ENCODE data around the gene LYPD5. TPM values are rescaled to one million over a fixed set of nuclear protein-coding genes. Genes with fewer than 3 reads are reported as not detected.

Gene LYPD5
- total RNA-seq = 0.19 and 2.8 TPM in 2 replicates

GRCh38 chr19:43802216-43802951 is at the start of gene LYPD5:
Gene LYPD5 (minus strand): TSS chr19:43802447. CDS start chr19:43802380, 67 bp downstream.

GRCh38 chr19:43826787-43827754 is 24.8 kb upstream of the LYPD5 start, which contains the start of gene ZNF283:
Gene ZNF283 (plus strand): TSS chr19:43827321. CDS start chr19:43833505, 6,184 bp downstream.

GRCh38 chr19:43780706-43781525 is 21.3 kb downstream of the LYPD5 start, which contains the start of gene KCNN4:
Gene KCNN4 (minus strand): TSS chr19:43780973. CDS start chr19:43780861, 112 bp downstream.

GRCh38 chr19:43754503-43755255 is 47.6 kb downstream of the LYPD5 start, which contains the start of gene SMG9:
Gene SMG9 (minus strand): TSS chr19:43754962. CDS start chr19:43750741, 4,221 bp downstream.

Other genes starting within 250 kb of the LYPD5 start
- 13.0 and 19.4 TPM in 2 replicates for gene XRCC1, start 226.9 kb downstream of the LYPD5 start, total RNA-seq
- gene PINLYP, start 226.6 kb downstream of the LYPD5 start, total RNA-seq = 2.0 and 2.5 TPM in 2 replicates
- gene IRGQ, start 206.3 kb downstream of the LYPD5 start, total RNA-seq = 14.9 and 19.9 TPM in 2 replicates
- gene ZNF576, start 205.9 kb downstream of the LYPD5 start, total RNA-seq = 9.6 and 14.6 TPM in 2 replicates
- gene SRRM5, start 190.4 kb downstream of the LYPD5 start, total RNA-seq = not detected in 2 replicates
- 28.2 and 35.0 TPM in 2 replicates for gene ZNF428, start 182.8 kb downstream of the LYPD5 start, total RNA-seq
- 4.2 and 6.8 TPM in 2 replicates for gene CADM4, start 162.6 kb downstream of the LYPD5 start, total RNA-seq
- gene PLAUR, start 132.3 kb downstream of the LYPD5 start, total RNA-seq = 92.2 and 136 TPM in 2 replicates
- not detected in 2 replicates for gene IRGC, start 86.4 kb downstream of the LYPD5 start, total RNA-seq
- gene SMG9, start 47.5 kb downstream of the LYPD5 start, total RNA-seq = 4.8 and 6.8 TPM in 2 replicates
- gene KCNN4, start 21.5 kb downstream of the LYPD5 start, total RNA-seq = 3.8 and 4.5 TPM in 2 replicates
- 10.0 and 14.1 TPM in 2 replicates for gene ZNF283, start 24.9 kb upstream of the LYPD5 start, total RNA-seq
- 1.5 and 5.6 TPM in 2 replicates for gene ZNF404, start 81.5 kb upstream of the LYPD5 start, total RNA-seq
- gene ZNF45, start 132.8 kb upstream of the LYPD5 start, total RNA-seq = 18.6 and 18.8 TPM in 2 replicates
- 5.9 and 9.6 TPM in 2 replicates for gene ZNF221, start 148.8 kb upstream of the LYPD5 start, total RNA-seq
- 5.8 and 8.5 TPM in 2 replicates for gene ZNF155, start 181.7 kb upstream of the LYPD5 start, total RNA-seq
- 3.1 and 4.5 TPM in 2 replicates for gene ZNF230, start 200.5 kb upstream of the LYPD5 start, total RNA-seq
- 6.3 and 6.5 TPM in 2 replicates for gene ZNF222, start 222.9 kb upstream of the LYPD5 start, total RNA-seq
- 4.2 and 5.4 TPM in 2 replicates for gene ZNF223, start 249.6 kb upstream of the LYPD5 start, total RNA-seq